ENCODE measurements around the gene THSD7B.
"Not testable (repeated sequence)": the region's sequence is repeated elsewhere in the genome, so short reads cannot be mapped to it uniquely, and the experiment has no call there.

THSD7B gene

GRCh38 chr2:137525641-137526190 is 760.4 kb downstream of the THSD7B start:
- DNase-seq (ENCODE audit: low read depth), result no peak

GRCh38 chr2:137535897-137536296 is 770.6 kb downstream of the THSD7B start:
- no peak for DNase-seq (ENCODE audit: low read depth)

GRCh38 chr2:137539336-137539735 is 774.0 kb downstream of the THSD7B start:
- no peak for DNase-seq (ENCODE audit: low read depth)

DNA sequence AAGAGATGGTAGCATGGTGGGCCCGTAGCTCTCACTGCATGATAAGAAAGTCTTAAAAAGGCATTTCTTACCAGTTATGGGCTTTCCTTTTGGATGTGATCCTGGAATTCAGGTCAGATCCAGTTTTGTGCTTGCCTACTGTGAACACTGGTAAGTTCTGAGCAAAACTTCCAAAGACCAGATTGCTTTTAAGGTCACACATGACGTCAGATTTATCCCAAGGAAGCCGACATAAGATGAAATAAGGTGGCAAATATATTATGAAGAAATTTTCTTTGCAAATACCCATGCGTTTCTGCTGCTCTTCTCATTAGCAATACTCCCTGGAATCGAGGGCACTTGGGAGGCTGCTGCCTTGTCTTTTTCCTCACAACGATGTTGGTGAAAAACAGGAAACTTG is 782.5 kb downstream of the THSD7B start:
- DNase-seq (ENCODE audit: low read depth), result no peak

DNA sequence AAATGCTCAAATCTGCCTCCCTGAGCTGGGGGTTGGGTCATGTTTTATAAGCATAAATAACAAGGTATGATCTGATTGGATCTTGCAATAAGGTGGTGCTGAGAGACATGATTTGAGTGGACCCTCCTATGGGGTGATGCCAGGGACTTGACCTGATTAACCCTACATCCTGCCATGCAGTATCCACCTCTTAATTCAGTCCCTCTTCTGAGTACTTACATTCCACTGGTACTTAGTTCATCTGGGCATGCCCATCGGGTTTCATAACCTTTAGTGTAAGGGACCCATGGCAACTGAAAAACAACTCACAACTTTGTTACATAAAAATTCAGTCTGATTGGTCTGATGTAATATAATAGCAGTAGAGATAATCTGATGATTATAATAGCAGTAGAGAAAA is 801.0 kb downstream of the THSD7B start:
- DNase-seq (ENCODE audit: low read depth), result no peak

DNA sequence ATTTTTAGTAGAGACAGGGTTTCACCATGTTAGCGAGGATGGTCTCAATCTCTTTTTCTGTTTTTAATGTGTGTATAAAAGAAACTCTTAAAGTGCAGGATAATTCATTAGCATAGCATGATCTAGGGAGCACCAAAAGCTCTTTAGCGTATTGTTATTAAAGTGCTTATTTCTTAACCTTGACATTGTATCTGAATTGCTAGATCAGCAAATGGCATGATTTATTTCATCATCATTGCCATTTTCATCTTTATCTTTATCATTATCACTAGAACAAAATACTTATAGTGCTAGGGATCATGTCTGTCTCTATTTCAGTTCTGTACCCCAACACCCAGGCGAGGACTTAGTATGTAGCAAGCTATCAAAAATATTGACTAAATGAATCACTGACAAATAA is 805.1 kb downstream of the THSD7B start:
- no peak for DNase-seq (ENCODE audit: low read depth)

DNA sequence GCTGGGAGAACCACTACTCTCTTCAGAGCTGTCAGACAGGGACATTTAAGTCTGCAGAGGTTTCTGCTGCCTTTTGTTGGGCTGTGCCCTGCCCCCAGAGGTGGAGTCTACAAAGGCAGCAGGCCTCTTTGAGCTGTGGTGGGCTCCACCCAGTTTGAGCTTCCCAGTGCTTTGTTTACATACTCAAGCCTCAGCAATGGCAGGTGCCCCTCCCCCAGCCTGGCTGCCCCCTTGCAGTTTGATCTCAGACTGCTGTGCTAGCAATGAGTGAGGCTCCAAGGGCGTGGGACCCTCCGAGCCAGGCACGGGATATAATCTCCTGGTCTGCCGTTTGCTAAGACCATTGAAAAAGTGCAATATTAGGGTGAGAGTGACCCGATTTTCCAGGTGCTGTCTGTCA is 822.5 kb downstream of the THSD7B start:
- not testable (repeated sequence) for DNase-seq (ENCODE audit: low read depth)

- not testable (repeated sequence) for DNase-seq (ENCODE audit: low read depth)
Observed at GRCh38 chr2:137588578-137588977, 823.2 kb downstream of the THSD7B start.

DNA sequence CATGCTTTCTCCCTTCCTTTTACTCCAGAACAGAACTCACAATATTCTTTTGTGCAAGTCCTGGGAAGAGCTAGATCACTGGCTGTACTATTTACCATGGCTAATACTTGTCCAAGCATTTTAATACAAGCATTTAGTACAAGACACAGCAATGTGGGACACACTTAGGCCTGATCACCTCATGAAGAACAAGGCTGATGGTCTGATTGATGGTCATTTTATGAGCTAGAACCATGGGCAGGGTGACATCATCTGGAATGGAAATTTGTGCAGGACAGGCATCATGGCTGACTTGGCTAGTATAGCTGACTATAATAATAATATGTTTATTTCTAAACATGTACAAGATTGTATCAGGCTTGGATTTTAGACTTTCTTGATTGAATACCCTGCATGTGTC is 824.8 kb downstream of the THSD7B start:
- no peak for DNase-seq (ENCODE audit: low read depth)

GRCh38 chr2:137607722-137608318 is 842.5 kb downstream of the THSD7B start:
- DNase-seq (ENCODE audit: low read depth), result no peak

DNA sequence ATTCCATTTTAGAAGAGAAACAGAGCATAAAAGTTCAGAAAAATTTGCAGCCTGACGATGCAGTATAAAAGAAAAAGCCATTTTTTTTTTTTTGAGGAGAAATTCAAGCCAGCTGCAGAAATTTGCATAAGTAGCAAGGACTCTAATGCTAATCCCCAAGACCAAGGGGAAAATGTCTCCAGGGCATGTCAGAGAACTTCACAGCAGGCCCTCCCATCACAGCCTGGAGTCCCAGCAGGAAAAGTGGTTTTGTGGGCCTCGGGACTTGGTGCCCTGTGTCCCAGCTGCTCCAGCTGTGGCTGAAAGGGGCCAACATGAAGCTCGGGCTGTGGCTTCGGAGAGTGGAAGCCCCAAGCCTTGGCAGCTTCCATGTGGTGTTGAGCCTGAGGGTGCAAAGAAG is 873.6 kb downstream of the THSD7B start:
- DNase-seq (ENCODE audit: low read depth), result no peak

DNA sequence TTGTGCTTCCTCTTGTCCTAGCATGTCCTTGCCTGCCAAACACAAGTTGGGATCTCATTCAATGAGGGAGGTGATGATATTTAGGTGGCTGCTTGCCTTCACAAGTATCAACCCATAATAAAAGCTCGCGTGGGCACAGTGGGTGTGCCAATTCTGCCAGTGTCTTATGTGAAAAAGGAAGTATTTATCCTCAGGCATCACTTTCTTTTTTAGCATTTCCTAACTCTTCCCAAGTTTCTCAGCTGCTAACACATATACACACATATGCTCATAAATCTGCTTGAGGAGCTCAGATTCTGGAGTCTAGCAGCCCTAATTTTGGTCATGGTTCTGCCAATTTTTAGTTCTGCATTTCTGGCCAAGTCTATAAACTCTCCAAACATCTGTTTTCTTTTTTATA is 879.4 kb downstream of the THSD7B start:
- no peak for DNase-seq (ENCODE audit: low read depth)

DNA sequence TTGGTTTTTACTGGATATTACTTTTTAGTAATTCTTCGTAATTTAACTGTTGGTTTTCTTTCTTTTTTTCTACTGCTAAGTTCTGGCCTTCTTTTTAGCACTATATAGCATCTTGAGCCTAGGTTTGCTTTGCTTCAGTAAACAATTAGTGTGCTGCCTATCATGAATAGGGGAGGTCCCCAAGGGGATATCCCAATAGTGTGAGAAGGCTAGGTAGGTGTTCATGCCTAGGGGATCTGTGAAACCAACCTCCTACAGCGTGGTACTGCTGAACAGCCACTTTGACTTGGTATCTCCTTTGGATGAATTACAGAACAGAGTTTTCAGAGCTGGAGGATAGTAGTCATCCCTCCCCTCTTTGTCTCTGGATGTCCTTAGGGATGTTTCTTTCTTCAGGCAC is 888.7 kb downstream of the THSD7B start:
- DNase-seq (ENCODE audit: low read depth), result no peak

- DNase-seq (ENCODE audit: low read depth), result no peak
Observed at GRCh38 chr2:137655814-137656213, 890.5 kb downstream of the THSD7B start.

- no peak for DNase-seq (ENCODE audit: low read depth)
Observed at GRCh38 chr2:137658433-137658832, 893.1 kb downstream of the THSD7B start.

DNA sequence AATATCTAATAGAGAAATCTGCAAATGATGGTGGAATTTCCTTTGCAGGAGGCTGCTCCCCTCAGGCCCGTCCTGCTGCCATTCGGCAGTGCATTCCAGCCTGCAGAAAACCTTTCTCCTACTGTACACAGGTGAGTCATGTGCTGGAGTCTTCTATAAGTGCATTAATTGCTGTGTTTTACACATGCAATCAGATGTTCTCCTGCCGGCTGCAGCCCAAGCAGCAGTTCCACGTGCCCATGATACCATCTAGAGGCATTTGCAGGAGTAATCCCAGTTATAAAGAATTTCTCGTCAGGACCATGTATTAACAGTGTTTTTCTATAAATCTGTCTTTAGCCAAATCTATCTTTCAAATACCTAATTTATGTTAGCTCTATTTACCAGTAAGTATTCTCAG is 894.3 kb downstream of the THSD7B start:
- no peak for DNase-seq (ENCODE audit: low read depth)

DNA sequence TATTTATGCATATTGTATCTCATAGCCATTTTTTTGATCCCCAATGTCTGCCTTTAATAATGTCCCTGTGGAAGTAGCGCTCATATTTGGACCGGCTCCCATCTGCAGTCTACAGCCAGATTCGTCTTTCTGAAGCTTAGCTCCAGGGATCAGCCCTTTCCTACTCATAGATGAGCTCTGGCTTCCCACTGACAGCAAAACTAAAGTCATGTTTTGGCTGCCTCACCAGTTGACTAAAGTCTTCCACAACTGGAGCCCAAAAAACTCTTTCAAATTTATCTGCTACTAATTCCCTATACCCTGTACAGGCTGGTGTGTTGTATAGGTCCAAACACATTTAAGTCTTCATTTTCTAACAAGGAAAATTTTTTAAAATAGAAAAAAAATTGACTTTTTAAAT is 904.8 kb downstream of the THSD7B start:
- DNase-seq (ENCODE audit: low read depth), result no peak

- no peak for DNase-seq (ENCODE audit: low read depth)
Observed at GRCh38 chr2:137672989-137673552, 907.7 kb downstream of the THSD7B start.

- DNase-seq (ENCODE audit: low read depth), result no peak
Observed at GRCh38 chr2:137674991-137675390, 909.6 kb downstream of the THSD7B start.

DNA sequence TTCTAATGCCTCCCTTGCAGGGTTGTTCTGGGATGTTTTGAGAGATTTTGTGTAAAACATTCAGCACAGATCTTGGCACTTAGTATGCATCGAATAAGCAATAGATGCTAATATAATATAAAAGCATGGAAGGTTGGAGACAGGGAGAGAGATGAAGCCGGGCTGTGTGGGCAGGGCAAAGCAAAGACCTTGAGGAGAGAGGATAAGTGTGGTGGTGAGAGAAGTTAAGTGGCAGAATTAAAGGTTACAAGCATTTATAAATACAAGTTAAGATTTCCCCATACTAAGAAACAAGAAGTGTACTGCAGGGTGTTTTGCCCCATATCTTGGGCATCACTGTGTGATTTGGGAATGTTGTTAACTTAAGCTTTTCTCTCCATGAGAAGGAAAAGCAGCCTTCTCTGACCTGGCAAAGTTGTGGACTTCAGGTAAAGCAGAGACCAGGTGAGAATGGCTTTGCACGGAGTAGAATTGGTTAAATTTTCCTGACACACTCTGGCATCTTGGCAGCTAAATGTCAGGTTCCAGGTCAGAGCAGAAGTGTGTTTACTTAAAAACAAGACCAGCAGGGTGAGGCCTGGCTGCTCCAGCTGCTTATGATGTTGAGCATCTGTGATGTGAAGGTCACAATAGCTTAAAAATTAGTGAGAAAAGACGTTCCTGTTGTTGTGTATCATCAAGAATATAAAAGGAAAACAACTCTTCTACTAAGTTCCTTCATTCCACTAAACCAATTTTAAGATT is 910.4 kb downstream of the THSD7B start:
- DNase-seq (ENCODE audit: low read depth), result no peak

- no peak for DNase-seq (ENCODE audit: low read depth)
Observed at GRCh38 chr2:137676346-137676745, 911.0 kb downstream of the THSD7B start.

DNA sequence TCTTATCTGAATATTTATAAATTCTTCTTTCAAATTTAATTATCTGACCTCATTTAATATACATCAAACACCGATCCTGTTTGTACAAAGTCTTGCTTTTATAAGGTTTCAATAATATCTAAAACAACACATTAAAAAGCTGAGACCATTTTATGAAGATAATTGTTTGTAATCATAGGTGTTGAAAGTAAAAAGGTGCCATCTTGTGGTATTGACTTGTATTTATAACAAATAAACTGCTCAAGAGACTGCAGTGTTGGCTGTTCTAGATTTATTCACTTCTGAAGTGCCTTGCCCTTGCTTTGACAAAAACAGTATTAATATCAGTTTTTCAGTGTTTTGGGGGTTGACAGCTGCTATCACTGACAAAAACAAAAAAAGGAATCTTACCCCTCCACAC is 912.1 kb downstream of the THSD7B start:
- DNase-seq (ENCODE audit: low read depth), result no peak

- DNase-seq (ENCODE audit: low read depth), result peak; percentile 68
Observed at GRCh38 chr2:137689549-137689948, 924.2 kb downstream of the THSD7B start.
